OCI-LY1 (cell line): ENCODE data around the gene B3GNT8.

Source experiments
- H2AFZ ChIP-seq: fragments of 200-600 bp; sonication (generic), shearing (Covaris generic); 2 replicates; pipeline ENCODE4 v1.6.0; 2014; ENCODE audit warnings: antibody characterized with exemption, mild to moderate bottlenecking, low read length
- H3F3A ChIP-seq: fragments of 200-600 bp; sonication (generic), shearing (Covaris generic); 2 replicates; pipeline ENCODE4 v1.6.0; 2014; ENCODE audit warnings: mild to moderate bottlenecking, antibody characterized with exemption, low read length, moderate library complexity; ENCODE audit not compliant: insufficient read depth
- H3K27ac ChIP-seq: fragments of 200-600 bp; sonication (generic); 2 replicates; pipeline ENCODE4 v1.5.1; 2014; ENCODE audit warnings: low read length, mixed run types, mild to moderate bottlenecking, low read depth; ENCODE audit not compliant: poor library complexity, severe bottlenecking
- H3K27me3 ChIP-seq: fragments of 200-600 bp; sonication (generic); 2 replicates; pipeline ENCODE4 v1.6.0; 2014; ENCODE audit warnings: antibody characterized with exemption, mild to moderate bottlenecking, low read length, moderate library complexity; ENCODE audit not compliant: insufficient read depth
- H3K36me3 ChIP-seq: fragments of 200-600 bp; sonication (generic); 2 replicates; pipeline ENCODE4 v1.6.1; 2014; ENCODE audit warnings: mild to moderate bottlenecking, antibody characterized with exemption, low read length, moderate library complexity, mixed read lengths; ENCODE audit not compliant: insufficient read depth
- H3K4me1 ChIP-seq: fragments of 200-600 bp; sonication (generic); 2 replicates; pipeline ENCODE4 v1.5.1; 2014; ENCODE audit warnings: mild to moderate bottlenecking, low read length, moderate library complexity; ENCODE audit not compliant: insufficient read depth, severe bottlenecking
- H3K4me2 ChIP-seq: fragments of 200-600 bp; sonication (generic), shearing (Covaris generic); 2 replicates; pipeline ENCODE4 v1.6.1; 2014; ENCODE audit warnings: low read length
- H3K4me3 ChIP-seq: fragments of 200-600 bp; sonication (generic); 2 replicates; pipeline ENCODE4 v1.5.1; 2014; ENCODE audit warnings: low read length, low read depth, mild to moderate bottlenecking, mixed read lengths; ENCODE audit not compliant: poor library complexity, severe bottlenecking
- H3K79me2 ChIP-seq: fragments of 200-600 bp; shearing (Covaris generic); 2 replicates; pipeline ENCODE4 v1.6.1; 2016; ENCODE audit warnings: mixed run types, low read length, mixed read lengths; ENCODE audit not compliant: insufficient read depth
- H3K9ac ChIP-seq: fragments of 200-600 bp; sonication (generic), shearing (Covaris generic); 2 replicates; pipeline ENCODE4 v1.6.1; 2014; ENCODE audit warnings: mild to moderate bottlenecking, low read length, mixed read lengths
- H3K9me2 ChIP-seq: fragments of 200-600 bp; sonication (generic), shearing (Covaris generic); 2 replicates; pipeline ENCODE4 v1.6.1; 2014; ENCODE audit warnings: low read depth, mild to moderate bottlenecking, low read length, mixed read lengths
- H3K9me3 ChIP-seq: fragments of 200-600 bp; shearing (Covaris generic); 2 replicates; pipeline ENCODE4 v1.6.1; 2014; ENCODE audit warnings: low read length, mixed read lengths
- H4K20me1 ChIP-seq: fragments of 200-600 bp; sonication (generic), shearing (Covaris generic); 2 replicates; pipeline ENCODE4 v1.6.0; 2016; ENCODE audit warnings: mild to moderate bottlenecking, low read length; ENCODE audit not compliant: insufficient read depth
- EZH2 ChIP-seq: fragments of 200-600 bp; sonication (generic), shearing (Covaris generic); IDR thresholded peaks from 2 replicates; pipeline ENCODE4 v1.8.0; 2017; ENCODE audit warnings: borderline replicate concordance, mixed run types, mild to moderate bottlenecking, antibody characterized with exemption, low read length, moderate library complexity, mixed read lengths
- TF ChIP-seq, protein P1 (sequence below): fragments of 200-600 bp; sonication (generic), shearing (Covaris generic); IDR thresholded peaks from 2 replicates; pipeline ENCODE4 v1.5.1; 2017; ENCODE audit warnings: mild to moderate bottlenecking, antibody characterized with exemption, low read length, moderate library complexity, mixed read lengths

Gene B3GNT8

GRCh38 chr19:41443813-41444455 lies 16.8 kb upstream of the B3GNT8 start:
- Histone ChIP-seq H3K27me3 (no peaks in the 10 kb centered on the region; the same call in 1 of the 2 replicates), H3K36me3 (no peaks in the 10 kb centered on the region), H3K4me1 (peaks cover 5% of the 10 kb centered on the region), H3K79me2 (peaks cover 2% of the 10 kb centered on the region; the same call in 1 of the 2 replicates), H3F3A (no peaks in the 10 kb centered on the region), H3K27ac (no peak overlapping the region), H2AFZ (no peak overlapping the region), H3K9me3 (no peaks in the 10 kb centered on the region), H4K20me1 (no peaks in the 10 kb centered on the region), H3K9ac (no peak overlapping the region), H3K4me2 (no peak overlapping the region), H3K9me2 (no peaks in the 10 kb centered on the region), H3K4me3 (no peak overlapping the region)
- TF ChIP-seq, protein P1, sequence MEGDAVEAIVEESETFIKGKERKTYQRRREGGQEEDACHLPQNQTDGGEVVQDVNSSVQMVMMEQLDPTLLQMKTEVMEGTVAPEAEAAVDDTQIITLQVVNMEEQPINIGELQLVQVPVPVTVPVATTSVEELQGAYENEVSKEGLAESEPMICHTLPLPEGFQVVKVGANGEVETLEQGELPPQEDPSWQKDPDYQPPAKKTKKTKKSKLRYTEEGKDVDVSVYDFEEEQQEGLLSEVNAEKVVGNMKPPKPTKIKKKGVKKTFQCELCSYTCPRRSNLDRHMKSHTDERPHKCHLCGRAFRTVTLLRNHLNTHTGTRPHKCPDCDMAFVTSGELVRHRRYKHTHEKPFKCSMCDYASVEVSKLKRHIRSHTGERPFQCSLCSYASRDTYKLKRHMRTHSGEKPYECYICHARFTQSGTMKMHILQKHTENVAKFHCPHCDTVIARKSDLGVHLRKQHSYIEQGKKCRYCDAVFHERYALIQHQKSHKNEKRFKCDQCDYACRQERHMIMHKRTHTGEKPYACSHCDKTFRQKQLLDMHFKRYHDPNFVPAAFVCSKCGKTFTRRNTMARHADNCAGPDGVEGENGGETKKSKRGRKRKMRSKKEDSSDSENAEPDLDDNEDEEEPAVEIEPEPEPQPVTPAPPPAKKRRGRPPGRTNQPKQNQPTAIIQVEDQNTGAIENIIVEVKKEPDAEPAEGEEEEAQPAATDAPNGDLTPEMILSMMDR = no peak
- TF ChIP-seq EZH2 = no peak

DNA sequence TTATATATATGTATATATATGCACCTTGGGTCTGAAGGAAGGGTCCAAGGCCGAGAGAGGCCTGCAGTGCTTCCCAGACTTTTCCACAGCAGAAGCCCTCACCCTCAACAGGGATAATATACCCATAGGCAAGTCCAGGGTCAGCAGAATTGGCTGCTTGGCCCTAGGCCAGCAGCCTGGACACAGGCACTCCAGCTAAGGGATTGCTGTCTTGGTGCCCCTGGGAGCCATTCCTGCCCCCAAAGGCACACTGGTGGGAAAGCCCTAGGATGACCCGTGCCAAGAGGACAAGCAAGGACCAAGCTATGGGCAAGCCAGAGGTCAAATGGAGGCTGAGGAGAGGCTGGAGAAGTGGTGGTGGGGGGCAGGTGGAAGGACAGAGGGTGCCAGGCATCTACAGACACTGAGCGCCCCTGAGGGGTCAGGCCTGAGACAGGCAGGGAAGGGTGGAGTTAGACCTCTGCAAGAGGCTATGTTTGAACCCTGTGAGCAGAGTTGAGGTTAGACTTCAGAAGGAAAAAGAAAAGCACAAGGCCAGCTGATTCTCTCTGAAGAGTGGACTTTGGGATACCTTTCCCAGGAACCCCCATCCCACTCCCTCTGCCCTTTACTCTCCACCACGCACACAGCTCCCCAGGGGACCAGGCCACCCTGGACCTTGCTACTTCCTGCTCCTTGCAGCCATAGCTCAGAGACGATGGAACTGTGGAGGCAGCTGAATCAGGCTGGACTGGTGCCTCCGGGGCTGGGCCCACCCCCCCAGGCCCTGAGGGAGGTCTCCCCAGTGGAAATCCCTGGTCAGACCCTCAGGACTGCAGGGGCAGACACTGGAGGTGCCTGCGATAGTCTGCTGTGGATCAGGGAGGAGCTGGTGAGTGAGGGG lies 15.5 kb upstream of the B3GNT8 start, which contains the start of gene ERICH4:
ERICH4 (plus strand) TSS at position 684 of the 883 bp plus-strand sequence; CDS start at position 698, 14 bp downstream.
- H3K9ac ChIP-seq = no peak within 1 kb of the TSS
- no peak within 1 kb of the TSS for H2AFZ ChIP-seq

GRCh38 chr19:41441321-41441945 lies 14.3 kb upstream of the B3GNT8 start:
- peaks cover 2% of the 10 kb centered on the region; the same call in 1 of the 2 replicates for H3K36me3 ChIP-seq
- no peak overlapping the region for H3K27ac ChIP-seq
- peaks cover 6% of the 10 kb centered on the region; the same call in 1 of the 2 replicates for H3K79me2 ChIP-seq
- H4K20me1 ChIP-seq = no peaks in the 10 kb centered on the region
- no peaks in the 10 kb centered on the region for H3K9me2 ChIP-seq
- H3K9ac ChIP-seq = no peak overlapping the region
- no peak overlapping the region for H2AFZ ChIP-seq
- TF ChIP-seq, protein P1 = no peak
- TF ChIP-seq EZH2 = no peak
- peaks cover 10% of the 10 kb centered on the region for H3K4me1 ChIP-seq
- H3K4me2 ChIP-seq = no peak overlapping the region
- H3K4me3 ChIP-seq = no peak overlapping the region
- no peaks in the 10 kb centered on the region for H3K9me3 ChIP-seq
- H3K27me3 ChIP-seq = no peaks in the 10 kb centered on the region
- no peaks in the 10 kb centered on the region for H3F3A ChIP-seq

More for the DNA sequence above, 15.5 kb upstream of the B3GNT8 start, which contains the start of gene ERICH4:
- H3K4me2 ChIP-seq = no peak within 1 kb of the TSS
- H3K4me1 ChIP-seq = peaks cover 10% of the 10 kb centered on the region
- H3K36me3 ChIP-seq = no peaks in the 10 kb centered on the region
- H3K27me3 ChIP-seq = no peaks in the 10 kb centered on the region; the same call in 1 of the 2 replicates
- peaks cover 6% of the 10 kb centered on the region; the same call in 1 of the 2 replicates for H3K79me2 ChIP-seq
- H4K20me1 ChIP-seq = no peaks in the 10 kb centered on the region
- no peaks in the 10 kb centered on the region for H3K9me2 ChIP-seq
- H3F3A ChIP-seq = no peaks in the 10 kb centered on the region
- no peak within 1 kb of the TSS for H3K4me3 ChIP-seq
- H3K27ac ChIP-seq = no peak within 1 kb of the TSS
- no peaks in the 10 kb centered on the region for H3K9me3 ChIP-seq
- TF ChIP-seq, protein P1 = no peak
